ENCODE results near the gene MKNK1.

MKNK1 gene

DNA sequence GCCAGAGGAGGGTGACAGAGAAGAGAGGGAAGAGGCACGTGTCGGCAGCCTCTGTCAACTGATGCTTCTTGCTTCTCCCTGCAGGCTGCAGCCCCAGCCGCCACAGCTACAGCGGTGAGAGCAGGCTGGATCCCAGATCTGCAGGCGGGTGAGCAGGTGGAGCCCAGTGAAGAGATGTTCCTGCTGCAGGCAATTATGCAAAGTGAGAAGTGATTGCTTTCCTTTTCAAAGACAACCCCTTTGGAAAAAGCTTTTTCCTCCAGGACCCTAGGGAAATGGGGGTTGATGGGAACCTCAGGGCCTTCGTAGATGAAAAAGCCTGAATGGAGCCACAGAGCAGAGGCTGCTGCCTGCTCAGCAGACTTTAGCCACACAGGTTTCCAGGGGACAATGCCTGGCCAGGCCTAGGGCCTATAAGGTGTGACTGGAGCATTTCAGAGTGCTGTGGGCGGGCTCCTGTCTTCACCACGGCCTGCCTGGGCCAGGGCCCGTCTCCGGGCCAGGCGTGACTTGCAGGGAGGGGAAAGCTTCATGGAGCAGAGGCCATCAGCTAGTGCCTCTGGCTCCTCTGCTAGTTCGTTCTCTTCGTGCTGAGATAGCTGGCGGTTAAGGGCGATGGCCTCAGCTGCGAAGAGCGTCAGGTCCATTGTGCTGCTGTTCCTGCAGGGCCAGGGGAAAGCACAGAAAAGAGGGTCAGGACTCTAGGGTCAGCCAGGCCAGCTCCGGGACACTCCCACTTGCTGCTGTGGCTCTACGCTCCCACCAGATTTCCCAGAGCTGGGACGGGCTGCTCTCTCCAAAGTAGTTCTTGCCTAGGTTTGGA is 45.7 kb downstream of the MKNK1 start:
- no peak for DNase-seq (ENCODE audit: low read depth)

DNA sequence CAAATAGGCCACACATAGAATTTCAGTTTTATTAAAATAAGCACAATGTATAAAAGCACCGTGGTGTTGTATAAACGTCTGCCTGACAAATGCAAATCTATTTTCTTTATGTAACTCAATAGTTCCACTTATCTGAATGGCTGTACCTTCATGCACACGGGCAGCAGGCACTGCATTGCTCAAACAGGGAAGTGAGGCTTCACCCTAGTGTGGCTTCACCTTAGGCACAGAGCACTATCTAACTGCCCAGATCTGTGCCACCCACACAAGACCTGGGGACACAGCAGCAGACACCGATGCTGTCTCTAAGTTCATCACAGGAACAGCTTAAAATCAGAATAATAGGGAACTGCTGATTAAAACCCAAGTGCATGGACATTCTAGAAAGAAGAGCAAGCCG is 46.7 kb downstream of the MKNK1 start:
- DNase-seq (ENCODE audit: low read depth), result no peak

DNA sequence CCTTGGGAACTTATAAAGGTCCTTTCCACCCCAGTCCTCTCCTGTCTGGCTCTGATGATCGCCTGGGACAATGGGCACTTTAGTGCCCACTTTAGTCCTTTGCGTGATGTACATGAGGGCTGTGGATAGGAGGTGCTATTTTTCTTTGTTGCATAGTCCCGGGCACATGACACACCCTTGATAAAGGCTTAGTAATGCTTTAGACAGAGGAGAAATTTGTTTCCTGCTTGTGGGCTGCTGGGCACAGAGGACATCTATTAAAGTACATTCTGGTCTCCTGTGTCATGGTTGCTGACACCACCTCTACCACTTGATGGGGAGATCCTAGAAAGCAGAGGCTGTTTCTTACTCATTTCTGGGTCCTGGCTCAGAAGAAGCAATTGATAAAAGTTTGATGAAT is 47.2 kb downstream of the MKNK1 start:
- DNase-seq (ENCODE audit: low read depth), result no peak

DNA sequence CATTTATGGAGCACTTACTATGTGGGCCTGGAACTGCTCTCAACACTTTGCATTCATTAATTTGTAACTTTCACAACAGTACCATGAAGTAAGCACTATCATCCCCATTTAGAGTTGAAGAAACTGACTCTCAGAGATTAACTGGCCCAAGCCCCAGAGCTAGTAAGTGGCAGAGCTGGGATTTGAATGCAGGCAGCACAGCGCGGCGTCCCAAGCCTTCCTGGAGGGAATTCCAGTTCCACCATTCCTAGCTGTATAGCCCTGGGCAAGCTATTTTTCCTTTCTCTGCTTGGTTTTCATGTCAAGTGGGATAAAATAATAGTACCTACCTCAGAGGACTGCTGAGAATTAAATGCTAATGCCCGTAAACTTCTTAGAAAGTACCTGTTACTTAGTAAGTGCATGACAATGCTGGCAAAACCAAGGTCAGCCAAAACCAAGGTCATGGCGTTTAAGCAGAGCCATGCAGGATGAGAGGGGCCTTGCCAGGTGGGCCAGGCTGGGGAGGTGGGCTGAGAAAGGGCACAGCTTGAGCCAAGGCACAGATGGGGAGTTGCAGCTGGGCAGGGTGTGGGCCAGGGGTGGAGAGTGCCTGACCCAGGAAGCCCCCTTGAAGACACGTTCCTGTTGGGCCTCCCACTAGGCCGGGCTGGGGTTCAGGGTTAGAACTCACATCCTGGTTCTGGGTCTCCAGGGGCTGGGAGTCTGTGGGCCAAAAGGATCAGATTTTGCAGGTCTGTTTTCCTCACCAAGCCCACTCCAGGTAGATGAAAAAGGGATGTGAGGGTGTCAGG is 48.0 kb downstream of the MKNK1 start:
- DNase-seq (ENCODE audit: low read depth), result no peak

DNA sequence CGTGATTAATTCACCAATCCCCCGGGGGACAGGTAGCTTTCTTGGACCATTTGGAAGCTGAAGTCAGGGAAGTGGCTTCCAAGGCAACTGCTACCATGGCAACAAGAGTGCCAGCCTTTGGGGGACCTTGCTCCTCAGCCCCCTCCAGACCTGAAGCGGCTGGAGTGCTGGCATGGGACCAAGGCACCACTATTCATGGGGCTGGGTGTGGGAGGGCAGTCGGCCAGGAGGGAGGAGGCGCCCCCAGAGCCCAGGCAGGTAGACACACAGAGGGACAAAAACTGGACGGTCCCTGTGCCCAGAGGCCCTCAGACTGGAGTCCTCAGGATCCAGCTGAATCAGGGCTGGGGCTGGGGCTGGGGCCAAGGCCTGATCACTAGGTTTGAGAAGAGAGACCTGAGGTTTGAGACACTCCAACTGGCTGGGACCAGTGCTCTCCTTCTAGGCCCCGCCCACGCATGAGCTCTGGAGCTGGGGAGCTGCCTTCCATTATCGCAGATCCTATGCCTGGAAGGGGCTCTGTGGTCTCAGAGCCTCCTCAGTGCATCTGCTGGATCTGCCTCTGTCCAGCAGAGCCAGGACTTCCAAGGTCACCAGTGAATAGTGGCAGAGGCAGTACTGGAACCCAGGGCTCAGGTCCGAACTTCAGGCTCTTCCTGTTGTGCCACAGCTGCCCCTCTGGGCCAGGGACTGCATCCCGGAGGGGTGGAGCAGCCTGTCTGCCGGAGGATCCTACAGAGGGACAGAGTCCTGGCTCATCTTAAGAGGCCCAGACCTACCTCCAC is 49.3 kb downstream of the MKNK1 start:
- no peak for DNase-seq (ENCODE audit: low read depth)

DNA sequence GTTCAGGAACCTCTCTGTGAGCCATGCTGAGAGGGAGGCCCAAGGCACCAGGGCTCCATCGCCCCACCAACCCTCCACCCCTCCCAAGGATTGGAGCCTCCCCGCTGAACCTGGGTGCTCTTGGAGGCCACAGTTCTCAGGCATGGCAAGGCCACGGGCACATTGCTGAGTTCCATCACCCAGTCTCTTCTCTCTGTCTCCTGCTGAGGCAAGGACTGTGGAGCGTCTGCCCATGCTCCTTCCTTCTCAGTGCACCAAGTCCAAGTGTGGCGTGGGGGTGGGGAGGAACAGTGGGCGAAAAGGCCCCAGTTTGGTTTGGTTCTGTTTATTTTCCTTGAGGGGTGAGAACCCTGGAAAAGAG is 49.9 kb downstream of the MKNK1 start:
- no peak for DNase-seq (ENCODE audit: low read depth)

DNA sequence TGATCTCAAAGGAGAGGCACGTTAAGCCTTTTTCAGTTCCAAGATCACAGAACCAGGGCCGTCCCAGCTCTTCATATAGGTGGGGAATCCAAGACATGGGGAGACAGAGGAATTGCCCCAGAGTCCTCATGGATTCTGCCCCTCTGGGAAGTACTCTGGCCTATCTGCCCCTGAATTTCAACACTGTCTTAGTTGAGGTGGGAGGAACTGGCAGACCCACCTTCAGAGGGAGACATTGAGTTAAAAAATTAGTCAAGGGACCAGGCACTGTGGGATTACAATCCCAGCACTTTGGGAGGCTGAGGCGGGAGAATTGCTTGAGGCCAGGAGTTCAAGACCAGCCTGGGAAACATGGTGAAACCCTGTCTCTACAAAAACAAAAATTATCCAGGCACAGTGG is 50.6 kb downstream of the MKNK1 start:
- DNase-seq (ENCODE audit: low read depth), result no peak

DNA sequence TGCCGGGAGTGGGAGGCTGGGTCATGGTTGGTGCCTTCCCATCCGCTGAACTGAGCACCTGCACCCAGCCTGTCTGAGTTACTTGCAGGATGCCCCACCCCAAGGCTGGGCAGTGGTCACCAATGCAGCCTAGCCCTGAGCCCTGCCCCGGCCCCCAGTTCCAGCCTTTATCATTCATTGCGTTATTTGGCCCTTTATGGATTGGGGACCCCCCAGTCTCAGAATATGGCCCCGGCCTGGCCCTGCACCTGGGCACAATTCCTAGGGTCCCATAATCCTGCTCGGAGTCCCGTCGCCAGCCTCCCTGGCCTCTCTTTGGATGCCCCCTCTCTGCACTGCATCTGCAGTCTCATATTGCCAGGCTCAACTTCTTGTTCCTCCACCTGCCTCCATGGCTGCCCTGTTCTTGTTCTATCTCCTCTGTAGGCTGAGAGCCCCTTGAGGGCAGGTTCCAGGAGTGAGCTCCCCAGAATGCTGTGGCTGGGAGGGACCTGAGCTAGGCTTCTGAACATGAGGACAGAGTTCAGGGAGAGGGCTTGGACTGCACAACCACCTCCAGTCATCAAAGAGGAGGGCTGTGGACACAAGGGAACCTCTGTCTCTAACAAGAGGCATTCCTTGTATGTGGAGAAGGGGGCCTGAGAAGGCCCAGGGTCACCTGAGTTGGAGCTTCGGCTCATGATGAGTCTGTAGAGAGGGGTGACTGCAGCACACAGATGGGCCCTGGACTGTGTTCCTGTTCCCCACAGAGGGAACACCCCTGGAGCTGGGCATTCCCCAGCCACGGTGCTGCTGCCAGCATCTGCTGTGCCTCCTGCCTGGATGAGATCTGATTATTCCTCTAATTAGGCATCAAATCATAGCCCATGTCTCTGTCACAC is 51.5 kb downstream of the MKNK1 start:
- DNase-seq (ENCODE audit: low read depth), result no peak

DNA sequence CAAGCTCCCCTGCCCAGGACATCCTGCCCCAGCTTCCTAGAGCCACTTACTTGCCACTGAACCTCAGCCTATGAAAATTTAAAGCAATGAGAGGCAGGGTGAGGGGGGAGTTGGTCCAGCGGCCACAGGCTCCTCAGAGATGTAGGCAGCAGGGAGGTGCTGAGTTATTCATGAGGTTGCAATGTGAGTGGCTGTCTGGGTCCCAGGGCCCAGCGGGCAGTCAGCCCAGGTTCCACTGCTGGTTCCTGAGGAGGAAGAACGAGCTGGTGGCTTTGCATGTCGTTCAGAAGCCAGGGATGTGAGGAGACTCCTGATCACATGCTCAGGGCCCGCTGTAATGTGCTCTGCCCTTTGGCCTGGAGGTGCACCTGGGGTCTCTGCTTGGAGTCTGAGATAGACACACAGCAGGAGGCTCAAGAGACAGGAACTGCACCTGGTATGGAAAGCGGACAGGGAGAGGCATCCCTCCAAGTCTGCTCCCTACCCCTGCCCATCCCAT is 52.4 kb downstream of the MKNK1 start, which contains the start of gene KNCN:
Gene KNCN, minus strand, starts transcription at position 51 of the 499 bp plus-strand sequence. CDS start 432 bp downstream, outside the sequence.
- DNase-seq (ENCODE audit: low read depth), result no peak

DNA sequence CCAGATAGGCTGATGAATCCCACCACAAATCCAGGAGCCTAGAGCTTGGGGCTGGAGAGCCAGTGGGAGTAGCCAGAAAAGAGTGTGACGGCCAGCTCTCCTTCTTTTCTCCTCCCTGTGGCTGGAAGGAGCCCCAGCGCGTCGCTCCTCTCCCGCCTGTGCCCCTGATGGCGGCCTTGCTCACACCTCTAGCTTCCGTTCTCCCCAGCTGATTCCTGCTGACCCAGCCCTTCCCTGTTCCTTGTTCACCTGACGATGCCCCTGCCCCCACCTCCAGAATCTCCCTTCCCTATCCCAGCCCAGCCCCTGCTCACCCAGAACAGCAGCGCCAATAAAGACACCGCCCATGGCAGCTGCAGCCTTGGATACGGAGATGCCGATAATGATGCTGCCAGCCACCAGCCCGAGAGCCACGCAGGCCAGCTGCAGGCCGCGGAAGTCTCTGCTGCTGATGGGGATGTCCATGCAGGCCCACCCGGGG is 53.3 kb downstream of the MKNK1 start:
- DNase-seq (ENCODE audit: low read depth), result no peak

DNA sequence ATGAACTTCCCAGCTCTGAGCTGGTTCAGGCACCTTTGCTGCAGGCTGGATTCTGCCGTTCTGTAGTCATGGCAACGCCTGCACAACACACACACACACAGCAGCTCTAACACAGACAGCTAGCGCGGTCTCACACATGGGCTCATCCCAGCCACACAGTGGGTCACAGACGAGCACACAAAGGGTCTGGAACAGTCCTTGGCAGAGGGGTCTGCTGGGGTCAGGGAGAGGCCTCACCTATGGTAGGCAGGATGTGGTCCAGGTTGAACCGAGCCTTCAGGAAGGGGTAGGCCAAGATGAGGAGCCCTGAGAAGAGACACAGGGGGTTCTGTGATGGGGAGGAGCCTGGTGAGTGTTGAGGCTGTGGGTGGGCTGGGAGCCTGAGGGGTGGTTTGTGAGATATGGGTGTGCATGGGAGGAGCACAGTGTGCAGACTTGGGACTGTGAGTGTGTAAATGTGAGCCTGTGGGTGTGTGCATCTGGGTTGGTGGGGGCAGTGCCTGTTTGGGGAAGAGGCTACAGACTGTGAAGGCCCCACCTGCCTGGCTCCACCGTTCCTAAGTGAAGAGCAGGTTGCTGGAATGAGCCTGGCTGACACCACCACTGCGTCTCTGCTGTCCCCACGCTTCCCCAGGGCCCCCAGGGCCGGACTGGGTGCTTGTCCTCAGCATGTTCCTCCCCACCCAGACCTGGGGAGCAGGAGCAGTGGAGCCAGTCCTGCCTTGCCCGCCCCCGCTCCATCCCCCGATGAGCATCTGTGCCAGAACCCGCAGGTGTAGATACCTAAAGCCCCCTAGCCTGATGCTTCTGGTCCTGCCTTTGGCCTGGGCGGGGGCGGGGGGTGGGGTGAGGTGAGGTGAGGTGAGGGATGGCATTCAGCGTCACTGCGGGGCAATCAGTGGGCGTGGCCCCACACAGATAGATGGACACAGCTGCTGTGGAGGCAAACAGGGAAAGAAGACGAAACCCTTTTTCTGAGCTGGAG is 54.1 kb downstream of the MKNK1 start:
- DNase-seq (ENCODE audit: low read depth), result no peak

DNA sequence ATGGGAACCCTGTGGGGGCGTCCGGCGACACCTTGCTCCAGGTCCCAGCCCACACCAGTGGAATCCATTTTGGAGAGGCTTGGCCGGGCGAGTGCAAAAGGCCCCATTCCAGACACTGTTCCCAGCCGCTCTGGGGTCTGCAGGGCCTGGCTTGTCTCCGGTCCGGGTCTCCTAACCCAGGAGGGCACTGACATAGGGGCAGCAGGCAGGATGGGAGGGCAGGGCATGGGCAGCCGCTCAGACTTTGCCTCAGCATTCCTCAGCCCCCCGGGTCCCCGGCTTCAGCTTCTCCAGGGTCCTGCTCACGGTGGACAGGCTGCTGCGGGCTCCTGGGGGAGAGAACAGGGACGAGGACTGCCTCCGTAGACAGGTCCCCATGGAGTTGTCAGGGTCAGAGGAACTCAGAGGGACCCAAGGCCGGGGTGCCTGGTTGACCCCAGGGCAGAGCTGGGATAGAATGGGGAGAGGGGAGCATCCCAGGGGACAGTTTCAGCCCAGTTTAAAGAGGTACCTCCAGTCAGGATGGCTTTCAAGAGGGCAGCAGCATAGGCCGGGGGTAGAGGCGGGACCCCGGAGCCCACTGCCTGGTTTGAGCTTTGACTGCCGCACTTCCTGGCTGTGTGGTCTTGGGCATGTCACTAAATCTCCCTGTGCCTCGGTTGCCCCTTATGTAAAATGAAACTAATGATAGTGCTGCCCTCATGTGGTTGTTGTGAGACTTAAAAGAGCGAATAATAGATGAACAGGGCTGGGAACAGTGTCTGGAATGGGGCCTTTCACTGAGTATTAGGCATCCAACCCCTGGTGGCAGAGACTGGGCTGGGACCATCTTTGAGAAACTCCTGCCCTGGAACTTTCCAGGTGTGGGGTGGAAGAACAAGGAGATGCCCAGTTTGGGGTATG is 56.3 kb downstream of the MKNK1 start:
- DNase-seq (ENCODE audit: low read depth), result no peak

DNA sequence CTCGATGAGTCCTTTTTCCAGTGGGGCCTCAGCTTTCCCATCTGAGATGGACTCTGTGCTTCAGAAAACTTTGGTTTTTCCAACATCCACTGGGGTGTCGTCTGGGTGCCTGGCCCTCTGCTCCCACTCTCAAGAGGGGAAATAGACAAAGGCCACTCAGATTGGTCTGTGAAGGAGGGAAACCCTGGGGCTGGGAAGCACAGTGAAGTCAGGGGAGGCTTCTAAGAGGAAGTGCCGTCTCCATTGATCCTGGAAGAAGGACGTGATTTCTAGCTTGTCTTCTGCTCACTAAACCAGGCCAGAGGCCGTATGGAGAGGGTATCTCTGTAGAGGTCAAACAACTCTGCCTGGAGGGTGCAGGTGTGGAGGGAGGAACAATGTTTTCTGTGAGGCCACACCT is 57.9 kb downstream of the MKNK1 start:
- no peak for DNase-seq (ENCODE audit: low read depth)

DNA sequence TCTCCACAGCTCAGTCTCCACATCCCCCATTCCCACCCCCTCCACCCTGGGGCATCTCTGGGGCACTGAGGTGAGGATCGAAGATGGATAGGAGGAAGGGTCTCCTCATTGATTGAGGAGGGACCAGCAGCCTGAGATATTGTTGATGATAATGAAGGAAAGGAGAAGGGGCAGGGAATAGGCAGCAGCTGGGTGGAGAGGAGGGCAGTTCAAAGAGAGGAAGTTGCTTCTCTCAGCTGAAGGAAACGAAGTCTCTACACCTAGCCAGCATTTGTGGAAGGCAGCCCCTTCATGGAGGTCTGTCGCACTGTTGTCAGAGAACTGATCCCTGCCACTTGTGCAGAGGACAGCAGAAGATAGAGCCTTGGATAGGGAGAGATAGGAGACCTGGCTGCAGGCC is 58.3 kb downstream of the MKNK1 start:
- DNase-seq (ENCODE audit: low read depth), result no peak

DNA sequence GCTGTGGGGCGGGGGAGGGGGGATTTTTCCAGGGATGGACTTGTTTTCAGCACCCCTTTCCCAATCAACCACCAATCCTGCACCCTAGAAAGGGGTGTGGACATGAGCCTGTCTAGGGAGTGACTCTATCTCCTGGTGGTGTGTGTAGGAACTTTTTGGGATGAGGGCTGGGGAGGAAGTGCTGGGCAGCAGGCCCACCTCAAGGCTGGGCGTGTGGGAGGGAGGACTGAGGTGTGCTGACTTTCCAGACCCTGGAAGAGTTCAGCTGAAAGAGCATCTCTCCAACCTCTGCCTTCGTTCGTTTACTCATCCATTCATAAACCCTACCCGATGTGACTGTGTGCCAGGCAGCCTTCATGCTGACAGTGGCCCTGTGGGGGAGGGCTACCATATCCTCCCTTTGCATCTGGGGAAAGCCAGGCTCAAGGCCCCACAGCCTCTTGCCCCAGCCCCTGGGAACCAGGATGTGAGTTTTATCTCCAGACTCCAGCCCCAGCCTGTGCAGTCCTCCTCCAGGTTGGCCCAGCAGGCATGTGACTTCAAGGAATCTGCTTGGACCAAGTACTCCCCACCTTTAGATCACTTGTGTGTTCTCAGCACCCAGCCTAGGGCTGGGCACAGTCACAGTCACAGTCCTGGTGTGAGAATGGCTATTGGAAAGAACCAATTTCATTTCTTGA is 59.4 kb downstream of the MKNK1 start:
- DNase-seq (ENCODE audit: low read depth), result no peak

DNA sequence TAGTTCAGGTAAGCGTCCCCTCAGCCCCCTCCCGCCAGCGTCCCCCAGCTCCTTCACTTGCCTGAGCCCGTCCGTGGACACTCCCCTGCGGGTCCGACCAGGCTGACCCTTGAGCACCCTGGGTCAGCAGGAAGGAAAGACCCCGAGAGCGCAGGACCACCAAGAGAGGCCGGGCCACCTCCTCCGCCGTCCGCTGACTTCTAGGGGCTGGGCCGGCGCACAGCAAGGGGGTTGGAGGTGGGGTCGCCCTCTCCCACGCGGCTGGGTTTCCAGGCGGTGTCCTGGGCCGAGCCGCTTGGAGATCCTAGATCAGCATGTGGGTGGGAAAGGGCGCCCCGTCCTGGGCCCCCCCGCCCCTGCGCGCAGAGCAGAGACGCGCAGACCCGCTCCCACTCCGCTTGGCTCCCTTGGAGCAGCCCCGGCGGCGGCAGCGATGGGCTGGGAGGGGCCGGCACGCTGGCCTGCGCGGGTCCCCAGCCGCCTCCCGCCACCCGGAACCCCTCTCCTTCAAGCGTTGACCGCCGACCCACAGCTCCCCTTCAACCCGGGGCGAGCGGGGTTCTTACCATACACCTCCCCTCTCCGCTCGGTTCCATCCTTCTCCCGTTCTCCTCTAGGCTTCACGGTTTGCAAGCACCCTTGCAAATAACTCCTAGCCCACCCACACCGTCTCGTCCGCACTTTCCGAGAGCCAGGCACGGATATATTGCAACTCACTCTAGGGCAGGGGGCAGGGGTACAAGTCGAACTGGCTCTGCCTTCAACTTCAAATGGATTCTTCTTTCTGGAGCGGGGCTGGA is 60.1 kb downstream of the MKNK1 start:
- no peak for DNase-seq (ENCODE audit: low read depth)

DNA sequence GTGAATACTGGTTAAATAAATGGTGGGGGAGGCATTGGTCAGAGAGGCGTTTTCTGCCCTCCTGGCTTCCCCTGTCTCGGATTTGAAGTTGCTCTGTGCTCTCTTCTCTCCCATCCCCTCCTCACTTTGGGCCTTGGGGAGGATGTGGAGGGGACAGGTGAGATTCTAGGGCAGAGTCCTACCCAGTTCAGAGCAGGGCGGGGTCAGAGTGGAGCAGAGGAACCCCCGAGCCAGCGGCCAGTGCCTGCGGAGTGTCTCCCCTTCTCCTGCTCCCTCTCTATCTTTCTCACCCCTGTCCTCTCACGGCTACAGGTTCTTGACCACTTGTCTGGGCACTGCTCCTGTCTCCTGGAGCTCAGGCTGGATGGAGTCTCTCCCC is 60.7 kb downstream of the MKNK1 start:
- no peak for DNase-seq (ENCODE audit: low read depth)

DNA sequence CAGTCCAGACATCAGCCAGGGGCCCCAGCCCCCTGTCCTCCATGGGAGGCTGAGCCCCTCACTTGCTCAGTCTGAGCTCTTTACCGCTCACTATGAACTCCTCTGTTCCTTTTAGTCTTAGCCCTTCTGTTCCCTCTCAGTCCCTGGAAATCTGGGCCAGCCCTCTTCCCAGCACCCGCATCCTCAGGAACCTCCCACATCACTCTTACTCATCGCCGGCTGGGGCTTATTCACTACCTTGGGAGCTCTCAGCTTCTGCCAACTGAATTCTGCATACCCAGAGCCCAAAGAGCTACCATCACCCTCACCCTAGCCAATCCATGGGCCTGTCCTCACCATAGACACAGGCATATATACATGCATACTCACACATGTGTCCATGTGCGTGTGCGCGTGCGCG is 64.1 kb downstream of the MKNK1 start:
- DNase-seq (ENCODE audit: low read depth), result no peak

Data from activated T-helper 1 cell treated with Interleukin-2 at 50 U/mL for 16 hours (primary cell).